HCT116 (cell line): ENCODE measurements around the gene GPNMB.
"Not testable (repeated sequence)": the region's sequence is repeated elsewhere in the genome, so short reads cannot be mapped to it uniquely, and the experiment has no call there.

ENCODE experiments used
- EZH2 ChIP-seq: fragments of 200-600 bp; sonication (generic); IDR thresholded peaks from 2 replicates; pipeline ENCODE4 v1.6.1; 2017; ENCODE audit warnings: antibody characterized with exemption, mixed run types
- JUND ChIP-seq: IDR thresholded peaks from 2 replicates; pipeline ENCODE4 v1.6.1; 2012
- SP1 ChIP-seq: IDR thresholded peaks from 2 replicates; pipeline ENCODE4 v1.6.1; 2012; ENCODE audit warnings: low read depth
- TCF7L2 ChIP-seq: IDR thresholded peaks from 2 replicates; pipeline ENCODE4 v1.7.0; 2011; ENCODE audit warnings: borderline replicate concordance, inconsistent platforms; ENCODE audit not compliant: insufficient read depth, insufficient read length; ENCODE audit errors: extremely low read depth
- TF ChIP-seq, protein P1 (sequence below), 3 experiments: fragments of 200-600 bp in 1 of 3; sonication (generic) in 1 of 3; IDR thresholded peaks in 2 of 3; conservative IDR thresholded peaks in 1 of 3; 2 replicates each; pipeline ENCODE4 v1.5.1; 2012 to 2017; ENCODE audit warnings: low read depth in 2 of 3, low read length in 2 of 3, antibody characterized with exemption in 1 of 3, borderline replicate concordance in 1 of 3, control low read depth in 1 of 3, mild to moderate bottlenecking in 1 of 3, mixed read lengths in 1 of 3, mixed run types in 1 of 3, moderate library complexity in 1 of 3; ENCODE audit not compliant: insufficient read depth in 1 of 3

GRCh38 chr7:23197745-23198144 is 48.8 kb upstream of the GPNMB start:
- not testable (repeated sequence) for TF ChIP-seq TCF7L2, JUND, SP1, EZH2
- TF ChIP-seq, protein P1, sequence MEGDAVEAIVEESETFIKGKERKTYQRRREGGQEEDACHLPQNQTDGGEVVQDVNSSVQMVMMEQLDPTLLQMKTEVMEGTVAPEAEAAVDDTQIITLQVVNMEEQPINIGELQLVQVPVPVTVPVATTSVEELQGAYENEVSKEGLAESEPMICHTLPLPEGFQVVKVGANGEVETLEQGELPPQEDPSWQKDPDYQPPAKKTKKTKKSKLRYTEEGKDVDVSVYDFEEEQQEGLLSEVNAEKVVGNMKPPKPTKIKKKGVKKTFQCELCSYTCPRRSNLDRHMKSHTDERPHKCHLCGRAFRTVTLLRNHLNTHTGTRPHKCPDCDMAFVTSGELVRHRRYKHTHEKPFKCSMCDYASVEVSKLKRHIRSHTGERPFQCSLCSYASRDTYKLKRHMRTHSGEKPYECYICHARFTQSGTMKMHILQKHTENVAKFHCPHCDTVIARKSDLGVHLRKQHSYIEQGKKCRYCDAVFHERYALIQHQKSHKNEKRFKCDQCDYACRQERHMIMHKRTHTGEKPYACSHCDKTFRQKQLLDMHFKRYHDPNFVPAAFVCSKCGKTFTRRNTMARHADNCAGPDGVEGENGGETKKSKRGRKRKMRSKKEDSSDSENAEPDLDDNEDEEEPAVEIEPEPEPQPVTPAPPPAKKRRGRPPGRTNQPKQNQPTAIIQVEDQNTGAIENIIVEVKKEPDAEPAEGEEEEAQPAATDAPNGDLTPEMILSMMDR (IDR thresholded peaks at IDR 0.05 in 2 of 3, conservative IDR thresholded peaks at IDR 0.05 in 1 of 3; ENCODE audit: borderline replicate concordance in 1 of 3, insufficient read depth in 1 of 3, low read depth in 2 of 3, low read length in 2 of 3) = not testable (repeated sequence)
